PC-3 (cell line): Measurements from ENCODE around the gene CNPY2.

ENCODE experiments used
- CTCF ChIP-seq: fragments of 300-600 bp; sonication (generic); conservative IDR thresholded peaks from 2 replicates; pipeline ENCODE4 v1.5.1; 2017; ENCODE audit warnings: antibody characterized with exemption, low read depth, mild to moderate bottlenecking, low read length
- EZH2 ChIP-seq: fragments of 300-600 bp; sonication (generic); IDR thresholded peaks from one replicate; pipeline ENCODE4 v1.6.1; 2017; ENCODE audit warnings: antibody characterized with exemption, mild to moderate bottlenecking, low read length; ENCODE audit not compliant: unreplicated experiment
- EZH2phosphoT487 ChIP-seq: fragments of 300-600 bp; sonication (generic); IDR thresholded peaks from 2 replicates; pipeline ENCODE4 v1.6.1; 2018; ENCODE audit warnings: mild to moderate bottlenecking, antibody characterized with exemption, low read length, borderline replicate concordance

GRCh38 chr12:56346675-56347074 is 30.9 kb upstream of the CNPY2 start:
- TF ChIP-seq CTCF (no peak), EZH2phosphoT487 (no peak), EZH2 (no peak)
